Retinal pigment epithelial cell (primary cell): ENCODE data around the gene RPS15.

ENCODE experiments used
- DNase-seq: peaks from one replicate; pipeline ENCODE4 v3.0.0-alpha.2; 2010; ENCODE audit warnings: low read depth
- H3K4me3 ChIP-seq: 2 replicates; pipeline ENCODE4 v1.5.1; 2011; ENCODE audit warnings: mild to moderate bottlenecking, low read length, control low read depth, moderate library complexity
- TF ChIP-seq, protein P1 (sequence below): conservative IDR thresholded peaks from 2 replicates; pipeline ENCODE4 v1.5.1; 2011; ENCODE audit warnings: low read depth, low read length, control low read depth, inconsistent platforms

RPS15 gene

DNA sequence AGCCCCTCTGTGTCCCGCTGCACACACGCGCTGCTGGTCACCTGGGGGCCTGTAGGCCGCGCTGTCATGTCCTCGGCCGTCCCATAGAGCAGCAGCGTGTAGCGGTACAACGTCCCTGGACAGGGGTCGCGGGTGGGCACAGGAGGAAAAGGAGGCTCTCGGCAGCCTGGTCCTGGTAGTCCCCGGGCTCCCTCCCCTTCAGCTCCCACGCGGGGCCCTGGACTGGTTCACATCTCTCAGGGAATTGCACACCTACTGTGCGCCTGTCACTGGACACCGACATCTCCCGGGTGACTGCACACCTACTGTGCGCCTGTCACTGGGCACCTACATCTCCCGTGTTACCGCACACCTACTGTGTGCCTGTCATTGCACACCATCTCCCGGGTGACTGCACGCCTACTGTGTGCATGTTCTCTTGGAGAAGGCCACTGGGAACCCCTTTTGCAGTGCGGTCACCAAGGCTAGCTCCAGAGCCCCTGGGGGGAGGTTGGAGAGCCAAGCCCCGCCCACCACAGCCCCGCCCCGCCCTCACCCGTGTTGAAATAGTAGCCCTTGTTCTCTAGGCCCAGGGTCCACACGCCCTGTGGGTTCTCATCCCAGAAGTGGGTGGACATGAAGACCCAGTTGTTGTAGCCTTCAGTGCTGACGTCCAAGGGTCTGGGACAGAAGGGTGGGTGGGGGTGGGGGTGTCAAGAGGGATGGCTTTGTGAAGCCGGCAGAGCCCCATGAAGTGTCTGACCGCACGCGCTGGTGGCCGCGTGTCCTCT lies 44.4 kb downstream of the RPS15 start:
- H3K4me3 ChIP-seq: no peak overlapping the region
- DNase-seq: no peak
- TF ChIP-seq, protein P1, sequence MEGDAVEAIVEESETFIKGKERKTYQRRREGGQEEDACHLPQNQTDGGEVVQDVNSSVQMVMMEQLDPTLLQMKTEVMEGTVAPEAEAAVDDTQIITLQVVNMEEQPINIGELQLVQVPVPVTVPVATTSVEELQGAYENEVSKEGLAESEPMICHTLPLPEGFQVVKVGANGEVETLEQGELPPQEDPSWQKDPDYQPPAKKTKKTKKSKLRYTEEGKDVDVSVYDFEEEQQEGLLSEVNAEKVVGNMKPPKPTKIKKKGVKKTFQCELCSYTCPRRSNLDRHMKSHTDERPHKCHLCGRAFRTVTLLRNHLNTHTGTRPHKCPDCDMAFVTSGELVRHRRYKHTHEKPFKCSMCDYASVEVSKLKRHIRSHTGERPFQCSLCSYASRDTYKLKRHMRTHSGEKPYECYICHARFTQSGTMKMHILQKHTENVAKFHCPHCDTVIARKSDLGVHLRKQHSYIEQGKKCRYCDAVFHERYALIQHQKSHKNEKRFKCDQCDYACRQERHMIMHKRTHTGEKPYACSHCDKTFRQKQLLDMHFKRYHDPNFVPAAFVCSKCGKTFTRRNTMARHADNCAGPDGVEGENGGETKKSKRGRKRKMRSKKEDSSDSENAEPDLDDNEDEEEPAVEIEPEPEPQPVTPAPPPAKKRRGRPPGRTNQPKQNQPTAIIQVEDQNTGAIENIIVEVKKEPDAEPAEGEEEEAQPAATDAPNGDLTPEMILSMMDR: no peak

DNA sequence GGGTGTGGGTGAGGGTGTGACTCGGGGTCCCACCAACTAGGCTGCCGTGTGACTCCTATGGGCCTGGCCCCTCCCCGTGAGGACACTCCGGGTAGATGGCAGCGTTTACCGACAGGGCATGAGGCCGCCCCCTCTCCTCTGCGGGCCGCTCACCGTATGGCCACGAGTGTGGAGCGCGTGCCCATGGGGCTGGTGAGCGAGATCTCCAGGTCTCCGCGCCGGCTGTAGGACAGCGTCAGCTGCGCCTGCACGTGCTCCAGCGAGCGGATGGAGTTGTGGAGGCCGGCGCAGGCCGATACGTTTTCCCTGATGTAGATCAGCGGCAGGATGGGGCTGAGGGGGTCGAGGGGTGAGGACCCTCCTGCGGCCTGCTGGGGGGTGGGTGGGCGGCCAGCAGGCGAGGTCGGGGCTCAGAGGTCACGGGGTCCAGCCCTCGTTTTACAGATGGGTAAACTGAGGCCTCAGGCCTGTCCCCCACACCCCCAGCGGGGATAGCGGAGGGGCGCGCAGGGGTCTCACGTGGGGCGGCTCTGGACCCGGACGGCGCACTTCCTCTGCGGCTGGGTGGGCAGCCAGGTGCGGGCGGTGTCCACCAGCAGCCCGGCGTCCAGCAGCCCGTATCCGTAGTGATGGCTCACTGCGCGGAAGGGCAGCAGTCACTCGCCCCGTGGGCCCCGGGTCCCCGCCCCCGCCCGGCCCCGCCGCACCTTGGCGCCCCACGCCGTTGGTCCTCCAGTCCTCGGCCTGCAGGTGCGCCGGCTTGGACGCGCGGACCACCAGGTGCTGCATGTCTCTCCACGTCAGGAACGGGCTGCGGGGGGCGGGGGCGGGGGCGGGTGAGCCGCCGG lies 45.2 kb downstream of the RPS15 start:
- TF ChIP-seq, protein P1: no peak
- DNase-seq: no peak
- no peak overlapping the region for H3K4me3 ChIP-seq

DNA sequence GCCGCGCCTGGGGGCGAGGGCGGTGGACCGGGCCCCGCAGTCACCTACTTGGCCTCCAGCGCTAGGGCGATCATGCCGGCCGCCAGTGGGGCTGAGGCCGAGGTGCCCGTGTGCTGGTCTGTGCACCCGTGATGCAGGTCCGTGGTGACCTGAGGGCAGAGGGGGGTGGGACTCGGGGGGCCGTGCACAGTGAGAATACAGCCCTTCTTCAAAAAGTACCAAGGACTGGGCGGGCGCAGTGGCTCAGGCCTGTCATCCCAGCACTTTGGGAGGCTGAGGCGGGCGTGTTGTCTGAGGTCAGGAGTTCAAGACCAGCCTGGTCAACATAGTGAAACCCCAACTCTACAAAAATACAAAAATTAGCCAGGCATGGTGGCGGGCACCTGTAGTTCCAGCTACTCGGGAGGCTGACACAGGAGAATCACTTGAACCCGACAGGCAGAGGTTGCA lies 45.8 kb downstream of the RPS15 start:
- H3K4me3 ChIP-seq: no peak overlapping the region
- TF ChIP-seq, protein P1: no peak
- DNase-seq: no peak

DNA sequence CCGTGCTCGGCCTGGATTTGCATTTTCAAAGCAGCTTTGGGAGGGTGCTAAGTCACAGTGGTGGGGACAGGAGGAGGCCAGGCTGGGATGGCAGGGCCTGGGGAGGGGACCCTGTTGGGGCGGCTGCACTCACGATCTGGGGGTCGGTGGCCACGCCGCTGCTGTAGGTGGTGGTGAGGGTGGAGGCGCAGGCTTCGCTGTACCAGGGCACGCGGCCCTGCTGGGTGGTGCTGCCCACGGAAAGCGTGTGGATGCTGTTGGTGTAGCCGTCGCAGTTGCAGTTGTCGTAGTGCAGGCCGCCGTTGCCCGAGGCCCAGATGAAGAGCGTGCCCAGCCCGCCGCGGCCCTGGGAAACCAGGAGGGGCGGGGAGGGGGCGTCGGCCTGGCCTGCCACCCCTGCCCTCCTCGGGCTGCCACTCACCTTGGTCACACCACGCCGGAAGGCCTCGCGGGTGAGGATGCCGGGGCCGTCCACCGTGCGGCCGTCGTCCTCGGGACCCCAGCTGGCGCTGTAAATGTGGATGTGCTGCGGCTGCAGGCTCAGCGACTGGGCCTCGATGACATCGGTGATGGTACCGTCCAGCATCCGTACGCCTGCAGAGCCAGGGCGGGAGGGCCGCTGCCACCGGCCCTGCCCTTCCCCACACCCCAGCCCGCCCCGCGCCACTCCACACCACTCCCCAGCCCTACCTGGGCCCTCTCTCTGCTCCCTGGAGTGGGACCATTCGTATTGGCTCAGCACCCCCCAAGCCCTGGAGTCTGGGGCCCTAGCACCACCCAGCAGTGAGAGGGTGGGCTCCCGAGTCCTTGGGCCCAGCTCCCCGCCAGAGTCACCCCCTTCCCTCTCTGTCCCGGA lies 48.8 kb downstream of the RPS15 start:
- no peak overlapping the region for H3K4me3 ChIP-seq
- TF ChIP-seq, protein P1: no peak
- DNase-seq: no peak

DNA sequence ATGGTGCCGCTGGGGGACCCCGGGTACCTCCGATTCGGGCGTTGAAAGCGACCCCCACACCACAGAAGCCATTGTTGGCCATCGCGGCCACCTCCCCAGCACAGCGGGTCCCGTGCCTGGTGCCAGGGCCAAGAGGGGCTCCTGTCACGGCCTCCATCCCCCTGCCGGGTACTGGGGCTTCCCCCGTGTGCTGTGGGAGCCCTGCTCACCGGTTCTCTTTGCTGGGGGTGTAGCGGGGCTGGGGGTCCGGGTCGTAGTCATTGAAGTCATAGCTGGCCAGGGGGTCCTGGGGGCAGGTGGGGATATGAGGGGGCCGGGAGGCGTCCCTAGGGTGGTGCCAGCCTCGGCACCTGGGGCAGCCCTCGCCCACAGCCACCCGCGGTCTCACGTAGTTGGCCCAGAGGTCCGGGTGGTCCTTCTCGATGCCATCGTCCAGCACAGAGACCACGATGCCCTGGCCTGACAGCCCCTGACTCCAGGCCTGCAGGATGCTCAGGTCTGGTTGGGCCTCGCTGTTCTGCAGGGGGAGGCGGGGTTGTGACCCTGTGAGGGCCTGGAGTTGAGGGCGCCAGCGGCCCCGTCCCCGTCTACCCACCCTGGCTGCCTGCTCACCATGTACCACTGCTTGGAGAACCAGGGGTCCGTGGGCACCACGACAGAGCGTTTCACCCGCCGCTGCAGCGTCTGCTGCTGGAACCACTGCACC lies 49.5 kb downstream of the RPS15 start:
- TF ChIP-seq, protein P1: no peak
- no peak for DNase-seq
- H3K4me3 ChIP-seq: no peak overlapping the region

DNA sequence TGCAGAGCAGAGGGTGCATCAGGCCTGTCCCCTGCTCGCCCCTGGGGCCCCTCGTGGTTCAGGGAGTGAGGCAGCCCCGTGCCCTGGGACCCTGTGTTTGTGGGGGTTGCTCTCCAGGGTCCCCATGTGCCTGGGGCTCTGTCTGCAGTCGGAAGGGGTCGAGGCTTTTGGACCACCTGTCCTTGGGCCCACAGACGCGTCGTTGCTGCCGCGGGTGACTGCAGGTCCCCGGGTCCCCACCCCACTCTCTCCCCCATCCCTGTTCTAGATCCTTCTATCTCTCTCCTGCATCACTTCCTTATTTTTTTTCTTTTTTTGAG lies 50.0 kb downstream of the RPS15 start:
- DNase-seq: no peak
- no peak overlapping the region for H3K4me3 ChIP-seq

More for the DNA sequence above, 50.0 kb downstream of the RPS15 start:
- TF ChIP-seq, protein P1: no peak
